SKM-1 (cell line): Measurements from ENCODE around the gene GLI2.

Experiments
- DNase-seq: peaks from one replicate; lab custom pipeline; 2025; ENCODE audit not compliant: unreplicated experiment; lab: John Stamatoyannopoulos, UW

The GLI2 gene

GRCh38 chr2:120735746-120736170 lies at the start of gene GLI2:
GLI2 (plus strand) TSS chr2:120735868; CDS start chr2:120797321, 61,453 bp downstream.
- DNase-seq = peak; percentile 21

- DNase-seq = no peak
Measured at GRCh38 chr2:120685974-120686297, 49.7 kb upstream of the GLI2 start.

GRCh38 chr2:120686511-120687168 lies 49.0 kb upstream of the GLI2 start:
- no peak for DNase-seq

GRCh38 chr2:120687210-120687609 lies 48.5 kb upstream of the GLI2 start:
- DNase-seq = no peak

- no peak for DNase-seq
Measured at GRCh38 chr2:120690521-120690920, 45.1 kb upstream of the GLI2 start.

- no peak for DNase-seq
Measured at GRCh38 chr2:120691410-120691809, 44.3 kb upstream of the GLI2 start.

- DNase-seq = no peak
Measured at GRCh38 chr2:120692691-120693090, 43.0 kb upstream of the GLI2 start.

GRCh38 chr2:120693121-120693520 lies 42.5 kb upstream of the GLI2 start:
- no peak for DNase-seq

GRCh38 chr2:120694034-120694433 lies 41.6 kb upstream of the GLI2 start:
- no peak for DNase-seq

- DNase-seq = no peak
Measured at GRCh38 chr2:120697471-120697870, 38.2 kb upstream of the GLI2 start.

- no peak for DNase-seq
Measured at GRCh38 chr2:120699292-120699691, 36.4 kb upstream of the GLI2 start.

GRCh38 chr2:120700659-120701058 lies 35.0 kb upstream of the GLI2 start:
- DNase-seq = no peak

- no peak for DNase-seq
Measured at GRCh38 chr2:120701096-120701495, 34.6 kb upstream of the GLI2 start.

- no peak for DNase-seq
Measured at GRCh38 chr2:120701499-120701898, 34.2 kb upstream of the GLI2 start.

GRCh38 chr2:120702061-120702460 lies 33.6 kb upstream of the GLI2 start:
- DNase-seq = no peak

GRCh38 chr2:120702801-120703200 lies 32.9 kb upstream of the GLI2 start:
- no peak for DNase-seq

- DNase-seq = no peak
Measured at GRCh38 chr2:120703330-120703994, 32.2 kb upstream of the GLI2 start.

GRCh38 chr2:120704696-120705095 lies 31.0 kb upstream of the GLI2 start:
- no peak for DNase-seq

GRCh38 chr2:120707816-120708215 lies 27.9 kb upstream of the GLI2 start:
- no peak for DNase-seq

GRCh38 chr2:120708944-120709607 lies 26.6 kb upstream of the GLI2 start:
- DNase-seq = no peak

GRCh38 chr2:120709608-120710041 lies 26.0 kb upstream of the GLI2 start:
- no peak for DNase-seq

GRCh38 chr2:120710256-120710655 lies 25.4 kb upstream of the GLI2 start:
- no peak for DNase-seq
